Measurements from ENCODE around the gene PPP1CA. TPM values are rescaled to one million over a fixed set of nuclear protein-coding genes. Genes with fewer than 3 reads are reported as not detected.

PPP1CA gene
- total and polyA plus RNA-seq, 2 experiments from 2014 or later: 172 to 207 TPM

DNA sequence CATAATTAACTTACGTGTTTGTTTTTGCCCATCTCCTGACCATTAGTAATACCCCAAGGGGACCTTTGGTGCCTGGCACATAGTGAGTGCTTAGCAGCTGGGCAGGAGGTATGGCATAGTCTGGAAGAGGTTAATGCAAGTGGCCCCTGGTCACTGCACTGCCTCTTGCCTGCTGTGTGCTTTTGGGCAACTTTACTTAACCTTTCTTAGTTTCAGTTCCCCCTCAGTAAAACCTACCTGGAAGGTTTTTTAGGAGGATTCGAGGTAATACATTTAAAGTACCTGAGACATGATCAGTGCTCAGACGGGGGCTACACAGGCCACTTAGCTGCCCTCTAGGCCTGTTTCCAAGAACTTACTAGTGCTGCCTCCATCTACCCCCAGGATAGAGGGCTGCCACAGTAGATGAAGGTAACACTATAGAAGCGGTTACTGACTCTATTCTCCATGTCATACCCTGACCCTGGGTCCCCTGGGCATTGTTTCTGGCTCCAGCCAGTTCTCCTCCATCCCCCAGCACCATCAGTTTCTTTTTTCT, 51.7 kb downstream of the PPP1CA start:
- H3K9me3 ChIP-seq (ENCODE audit: low read depth): no peaks in the 10 kb centered on the region
- 0 out of 2 replicates have a peak overlapping the region, but pooled peaks have one; percentile 34 for H3K27ac ChIP-seq
- H3K36me3 ChIP-seq (ENCODE audit: low read depth): no peaks in the 10 kb centered on the region
- no peak overlapping the region for H3K9ac ChIP-seq
- H3K79me2 ChIP-seq (ENCODE audit: insufficient read depth): peaks cover 17% of the 10 kb centered on the region
- peaks cover 37% of the 10 kb centered on the region for H3K4me1 ChIP-seq (ENCODE audit: insufficient read depth)
- DNase-seq: no peak
- in situ Hi-C loops (cut with MboI): no loop called here
- H2AFZ ChIP-seq: no peak overlapping the region
- no peak overlapping the region for H3K4me2 ChIP-seq (ENCODE audit: unreplicated experiment)
- H3F3A ChIP-seq (ENCODE audit: insufficient read depth): peaks cover 61% of the 10 kb centered on the region
- 87 to 88% methylated on average over 4 of the region's 4 CpGs for WGBS, 2 experiments (ENCODE audit: low coverage in 1 of 2, low lambda C conversion rate in 2 of 2, missing lambda C conversion rate in 2 of 2)
- no peaks in the 10 kb centered on the region for H3K27me3 ChIP-seq (replicated peaks; ENCODE audit: insufficient read depth)
- H4K20me1 ChIP-seq (ENCODE audit: insufficient read depth): no peaks in the 10 kb centered on the region
- TF ChIP-seq EZH2phosphoT487 (IDR thresholded peaks at IDR 0.05; ENCODE audit: insufficient read depth, low read depth) (no peak), EZH2 (IDR thresholded peaks at IDR 0.05; ENCODE audit: insufficient read depth, poor library complexity, severe bottlenecking) (no peak)
- no peak overlapping the region for H3K4me3 ChIP-seq
- no peaks in the 10 kb centered on the region for H3K9me2 ChIP-seq (ENCODE audit: insufficient read depth)

DNA sequence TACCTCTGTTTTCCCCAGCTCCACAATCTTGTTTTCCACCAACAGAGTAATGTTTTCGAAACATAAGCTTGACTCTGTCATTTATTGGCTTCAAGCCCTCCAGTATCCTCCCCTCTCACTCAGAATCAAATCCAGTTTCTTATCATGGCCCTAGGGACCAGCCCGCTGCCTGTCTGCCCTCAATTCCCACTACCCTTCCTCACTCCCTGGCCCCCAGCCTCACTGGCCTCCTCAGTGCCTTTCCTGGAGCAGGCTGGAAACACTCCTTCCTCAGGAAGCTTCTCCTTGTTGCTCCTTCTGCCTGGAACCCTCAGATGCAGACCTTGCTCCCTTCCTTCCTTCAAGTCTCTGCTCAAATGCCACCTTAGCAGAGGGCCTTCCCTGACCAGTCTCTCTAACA, 52.2 kb downstream of the PPP1CA start:
- peaks cover 34% of the 10 kb centered on the region for H3K4me1 ChIP-seq (ENCODE audit: insufficient read depth)
- H3F3A ChIP-seq (ENCODE audit: insufficient read depth): peaks cover 58% of the 10 kb centered on the region
- H3K4me3 ChIP-seq: no peak overlapping the region
- no peak overlapping the region for H2AFZ ChIP-seq
- H3K27ac ChIP-seq: peak overlapping the region; percentile 34; the same call in 1 of the 2 replicates
- no peak for TF ChIP-seq EZH2phosphoT487 (IDR thresholded peaks at IDR 0.05; ENCODE audit: insufficient read depth, low read depth)
- TF ChIP-seq EZH2 (IDR thresholded peaks at IDR 0.05; ENCODE audit: insufficient read depth, poor library complexity, severe bottlenecking): no peak
- no peaks in the 10 kb centered on the region for H3K27me3 ChIP-seq (replicated peaks; ENCODE audit: insufficient read depth)
- no peaks in the 10 kb centered on the region for H3K36me3 ChIP-seq (ENCODE audit: low read depth)
- in situ Hi-C loops (cut with MboI): no loop called here
- H3K9me2 ChIP-seq (ENCODE audit: insufficient read depth): no peaks in the 10 kb centered on the region
- DNase-seq: no peak
- WGBS, 2 experiments (ENCODE audit: low coverage in 1 of 2, low lambda C conversion rate in 2 of 2, missing lambda C conversion rate in 2 of 2): 90 to 92% methylated on average over 2 of the region's 2 CpGs
- H3K4me2 ChIP-seq (ENCODE audit: unreplicated experiment): no peak overlapping the region
- peaks cover 17% of the 10 kb centered on the region for H3K79me2 ChIP-seq (ENCODE audit: insufficient read depth)
- no peaks in the 10 kb centered on the region for H4K20me1 ChIP-seq (ENCODE audit: insufficient read depth)
- no peak overlapping the region for H3K9ac ChIP-seq
- H3K9me3 ChIP-seq (ENCODE audit: low read depth): no peaks in the 10 kb centered on the region

DNA sequence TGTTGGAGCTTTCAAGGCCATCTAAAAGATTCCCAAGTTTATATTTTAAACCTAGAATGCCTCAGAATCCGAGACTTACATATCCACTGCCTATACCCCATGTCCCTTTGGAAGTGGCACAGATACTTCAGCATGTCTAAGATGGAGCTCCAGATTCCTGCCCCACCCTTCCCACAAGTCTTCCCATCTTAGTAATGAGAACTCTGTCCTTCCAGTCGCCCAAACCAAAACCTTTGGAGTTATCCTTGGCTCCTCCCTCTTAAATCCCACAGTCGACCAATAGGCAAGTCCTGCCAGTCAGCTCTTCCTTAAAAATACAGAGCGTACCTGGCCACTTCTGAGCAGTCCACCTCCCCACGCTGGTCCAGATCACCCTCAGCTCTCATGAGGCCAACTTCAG, 52.6 kb downstream of the PPP1CA start:
- H3K4me3 ChIP-seq: no peak overlapping the region
- in situ Hi-C loops (cut with MboI): no loop called here

More for the DNA sequence above, 52.6 kb downstream of the PPP1CA start:
- WGBS, 2 experiments (ENCODE audit: low coverage in 1 of 2, low lambda C conversion rate in 2 of 2, missing lambda C conversion rate in 2 of 2): 61 to 62% methylated on average over 5 of the region's 5 CpGs
- no peak overlapping the region for H3K9ac ChIP-seq
- H3K79me2 ChIP-seq (ENCODE audit: insufficient read depth): peaks cover 17% of the 10 kb centered on the region
- H3K27ac ChIP-seq: peak overlapping the region; percentile 34
- DNase-seq: no peak
- no peaks in the 10 kb centered on the region for H3K9me3 ChIP-seq (ENCODE audit: low read depth)
- H3K27me3 ChIP-seq (replicated peaks; ENCODE audit: insufficient read depth): no peaks in the 10 kb centered on the region
- TF ChIP-seq EZH2 (IDR thresholded peaks at IDR 0.05; ENCODE audit: insufficient read depth, poor library complexity, severe bottlenecking) (no peak), EZH2phosphoT487 (IDR thresholded peaks at IDR 0.05; ENCODE audit: insufficient read depth, low read depth) (no peak)
- no peak overlapping the region for H2AFZ ChIP-seq
- peaks cover 30% of the 10 kb centered on the region for H3K4me1 ChIP-seq (ENCODE audit: insufficient read depth)
- H3K36me3 ChIP-seq (ENCODE audit: low read depth): no peaks in the 10 kb centered on the region
- H3K4me2 ChIP-seq (ENCODE audit: unreplicated experiment): no peak overlapping the region
- no peaks in the 10 kb centered on the region for H3K9me2 ChIP-seq (ENCODE audit: insufficient read depth)
- peaks cover 54% of the 10 kb centered on the region for H3F3A ChIP-seq (ENCODE audit: insufficient read depth)
- no peaks in the 10 kb centered on the region for H4K20me1 ChIP-seq (ENCODE audit: insufficient read depth)

Small RNAs within 50 kb of the gene (small RNA-seq; reads per million reads assigned to genes)
- not detected for gene RN7SKP239 (ENCODE audit: low read depth, low replicate concordance)
- gene RNU6-1238P (ENCODE audit: low read depth, low replicate concordance): not detected

Other genes with a start within 250 kb of the PPP1CA start
- 43.0 and 54.9 TPM in 2 replicates for gene GRK2, start 135.4 kb downstream of the PPP1CA start, total RNA-seq (2014; rRNA removed; shearing (Covaris generic))
- gene GRK2, start 135.4 kb downstream of the PPP1CA start, polyA plus RNA-seq (2016; fragmentation: Nextera tagmentation; extraction: Ambion mirVana): 6.0 and 7.8 TPM in 2 replicates
- 27.6 and 42.9 TPM in 2 replicates for gene ANKRD13D, start 112.6 kb downstream of the PPP1CA start, total RNA-seq (2014; rRNA removed; shearing (Covaris generic))
- gene ANKRD13D, start 112.6 kb downstream of the PPP1CA start, polyA plus RNA-seq (2016; fragmentation: Nextera tagmentation; extraction: Ambion mirVana): 13.4 and 16.4 TPM in 2 replicates
- 20.1 and 41.6 TPM in 2 replicates for gene SSH3, start 98.3 kb downstream of the PPP1CA start, total RNA-seq (2014; rRNA removed; shearing (Covaris generic))
- 25.2 and 26.4 TPM in 2 replicates for gene SSH3, start 98.3 kb downstream of the PPP1CA start, polyA plus RNA-seq (2016; fragmentation: Nextera tagmentation; extraction: Ambion mirVana)
- 86.6 and 109 TPM in 2 replicates for gene POLD4, start 48.3 kb downstream of the PPP1CA start, total RNA-seq (2014; rRNA removed; shearing (Covaris generic))
- 121 and 136 TPM in 2 replicates for gene POLD4, start 48.3 kb downstream of the PPP1CA start, polyA plus RNA-seq (2016; fragmentation: Nextera tagmentation; extraction: Ambion mirVana)
- 33.0 and 39.1 TPM in 2 replicates for gene CLCF1, start 28.3 kb downstream of the PPP1CA start, total RNA-seq (2014; rRNA removed; shearing (Covaris generic))
- gene CLCF1, start 28.3 kb downstream of the PPP1CA start, polyA plus RNA-seq (2016; fragmentation: Nextera tagmentation; extraction: Ambion mirVana): 20.0 and 21.1 TPM in 2 replicates
- gene RAD9A, start 9.9 kb downstream of the PPP1CA start, total RNA-seq (2014; rRNA removed; shearing (Covaris generic)): 0.51 and 4.6 TPM in 2 replicates
- 3.9 and 5.7 TPM in 2 replicates for gene RAD9A, start 9.9 kb downstream of the PPP1CA start, polyA plus RNA-seq (2016; fragmentation: Nextera tagmentation; extraction: Ambion mirVana)
- not detected in 2 replicates for gene TBC1D10C, start 2.2 kb upstream of the PPP1CA start, total RNA-seq (2014; rRNA removed; shearing (Covaris generic))
- gene TBC1D10C, start 2.2 kb upstream of the PPP1CA start, polyA plus RNA-seq (2016; fragmentation: Nextera tagmentation; extraction: Ambion mirVana): 0.25 TPM in 1 of 2 replicates, not detected in the other
- gene CARNS1, start 13.8 kb upstream of the PPP1CA start, total RNA-seq (2014; rRNA removed; shearing (Covaris generic)): 0.38 and 0.43 TPM in 2 replicates
- gene CARNS1, start 13.8 kb upstream of the PPP1CA start, polyA plus RNA-seq (2016; fragmentation: Nextera tagmentation; extraction: Ambion mirVana): 0.13 and 0.38 TPM in 2 replicates
- gene RPS6KB2, start 26.6 kb upstream of the PPP1CA start, total RNA-seq (2014; rRNA removed; shearing (Covaris generic)): 68.0 and 71.2 TPM in 2 replicates
- gene RPS6KB2, start 26.6 kb upstream of the PPP1CA start, polyA plus RNA-seq (2016; fragmentation: Nextera tagmentation; extraction: Ambion mirVana): 52.3 and 53.0 TPM in 2 replicates
- gene PTPRCAP, start 35.8 kb upstream of the PPP1CA start, total RNA-seq (2014; rRNA removed; shearing (Covaris generic)): not detected in 2 replicates
- 0.43 and 0.68 TPM in 2 replicates for gene PTPRCAP, start 35.8 kb upstream of the PPP1CA start, polyA plus RNA-seq (2016; fragmentation: Nextera tagmentation; extraction: Ambion mirVana)
- 107 and 113 TPM in 2 replicates for gene CORO1B, start 41.6 kb upstream of the PPP1CA start, total RNA-seq (2014; rRNA removed; shearing (Covaris generic))
- 78.1 and 80.2 TPM in 2 replicates for gene CORO1B, start 41.6 kb upstream of the PPP1CA start, polyA plus RNA-seq (2016; fragmentation: Nextera tagmentation; extraction: Ambion mirVana)
- not detected in 2 replicates for gene GPR152, start 50.9 kb upstream of the PPP1CA start, total RNA-seq (2014; rRNA removed; shearing (Covaris generic))
- not detected in 2 replicates for gene GPR152, start 50.9 kb upstream of the PPP1CA start, polyA plus RNA-seq (2016; fragmentation: Nextera tagmentation; extraction: Ambion mirVana)
- not detected in 2 replicates for gene CABP4, start 53.5 kb upstream of the PPP1CA start, total RNA-seq (2014; rRNA removed; shearing (Covaris generic))
- gene CABP4, start 53.5 kb upstream of the PPP1CA start, polyA plus RNA-seq (2016; fragmentation: Nextera tagmentation; extraction: Ambion mirVana): not detected in 2 replicates
- gene TMEM134, start 67.4 kb upstream of the PPP1CA start, total RNA-seq (2014; rRNA removed; shearing (Covaris generic)): 13.4 and 67.2 TPM in 2 replicates
- 99.3 and 103 TPM in 2 replicates for gene TMEM134, start 67.4 kb upstream of the PPP1CA start, polyA plus RNA-seq (2016; fragmentation: Nextera tagmentation; extraction: Ambion mirVana)
- 46.4 and 58.5 TPM in 2 replicates for gene AIP, start 81.2 kb upstream of the PPP1CA start, total RNA-seq (2014; rRNA removed; shearing (Covaris generic))
- gene AIP, start 81.2 kb upstream of the PPP1CA start, polyA plus RNA-seq (2016; fragmentation: Nextera tagmentation; extraction: Ambion mirVana): 56.1 and 57.3 TPM in 2 replicates
- gene PITPNM1, start 103.5 kb upstream of the PPP1CA start, total RNA-seq (2014; rRNA removed; shearing (Covaris generic)): 30.7 and 31.2 TPM in 2 replicates
- gene PITPNM1, start 103.5 kb upstream of the PPP1CA start, polyA plus RNA-seq (2016; fragmentation: Nextera tagmentation; extraction: Ambion mirVana): 10.8 and 12.1 TPM in 2 replicates
- gene CDK2AP2, start 106.3 kb upstream of the PPP1CA start, total RNA-seq (2014; rRNA removed; shearing (Covaris generic)): 20.5 and 29.6 TPM in 2 replicates
- gene CDK2AP2, start 106.3 kb upstream of the PPP1CA start, polyA plus RNA-seq (2016; fragmentation: Nextera tagmentation; extraction: Ambion mirVana): 54.1 and 55.2 TPM in 2 replicates
- not detected in 2 replicates for gene CABP2, start 121.6 kb upstream of the PPP1CA start, total RNA-seq (2014; rRNA removed; shearing (Covaris generic))
- gene CABP2, start 121.6 kb upstream of the PPP1CA start, polyA plus RNA-seq (2016; fragmentation: Nextera tagmentation; extraction: Ambion mirVana): not detected in 2 replicates
- gene GSTP1, start 182.0 kb upstream of the PPP1CA start, total RNA-seq (2014; rRNA removed; shearing (Covaris generic)): 355 and 606 TPM in 2 replicates
- 743 and 767 TPM in 2 replicates for gene GSTP1, start 182.0 kb upstream of the PPP1CA start, polyA plus RNA-seq (2016; fragmentation: Nextera tagmentation; extraction: Ambion mirVana)
- 168 and 209 TPM in 2 replicates for gene NDUFV1, start 205.1 kb upstream of the PPP1CA start, total RNA-seq (2014; rRNA removed; shearing (Covaris generic))
- 136 TPM in 2 replicates for gene NDUFV1, start 205.1 kb upstream of the PPP1CA start, polyA plus RNA-seq (2016; fragmentation: Nextera tagmentation; extraction: Ambion mirVana)
- 2.0 and 4.8 TPM in 2 replicates for gene NUDT8, start 228.1 kb upstream of the PPP1CA start, total RNA-seq (2014; rRNA removed; shearing (Covaris generic))
- gene NUDT8, start 228.1 kb upstream of the PPP1CA start, polyA plus RNA-seq (2016; fragmentation: Nextera tagmentation; extraction: Ambion mirVana): 4.1 TPM in 2 replicates
- gene TBX10, start 237.9 kb upstream of the PPP1CA start, total RNA-seq (2014; rRNA removed; shearing (Covaris generic)): not detected in 2 replicates
- not detected in 2 replicates for gene TBX10, start 237.9 kb upstream of the PPP1CA start, polyA plus RNA-seq (2016; fragmentation: Nextera tagmentation; extraction: Ambion mirVana)
- gene ACY3, start 248.9 kb upstream of the PPP1CA start, total RNA-seq (2014; rRNA removed; shearing (Covaris generic)): not detected in 2 replicates
- not detected in 2 replicates for gene ACY3, start 248.9 kb upstream of the PPP1CA start, polyA plus RNA-seq (2016; fragmentation: Nextera tagmentation; extraction: Ambion mirVana)